HepG2 (cell line): ENCODE data around the gene RPS2. TPM values are rescaled to one million over a fixed set of nuclear protein-coding genes. Genes with fewer than 3 reads are reported as not detected.

Source experiments
- EZH2 ChIP-seq: conservative IDR thresholded peaks from 2 replicates; pipeline ENCODE4 v1.6.1; 2012; ENCODE audit warnings: mild to moderate bottlenecking, low read depth, low read length, moderate library complexity
- HOXA7 ChIP-seq: sonication (generic); formaldehyde crosslinking; IDR thresholded peaks from 2 replicates; pipeline ENCODE4 v1.8.1; 2022; ENCODE audit warnings: mild to moderate bottlenecking, missing genetic modification reagents, moderate library complexity
- MYC ChIP-seq: sonication (generic); formaldehyde crosslinking; IDR thresholded peaks from 2 replicates; pipeline ENCODE4 v1.9.0; 2021; ENCODE audit warnings: missing genetic modification reagents, borderline replicate concordance
- NFKB2 ChIP-seq: sonication (generic); formaldehyde crosslinking; IDR thresholded peaks from 2 replicates; pipeline ENCODE4 v1.4.0; 2020; ENCODE audit warnings: missing genetic modification reagents, borderline replicate concordance
- POLR2A ChIP-seq, 2 experiments: IDR thresholded peaks; 2 replicates each; pipeline ENCODE4 v1.6.1; 2011; ENCODE audit warnings: low read depth in 2 of 2, low read length in 2 of 2, mild to moderate bottlenecking in 1 of 2, moderate library complexity in 1 of 2; ENCODE audit not compliant: insufficient read depth in 1 of 2
- REL ChIP-seq: sonication (generic); formaldehyde crosslinking; conservative IDR thresholded peaks from 2 replicates; pipeline ENCODE4 v1.8.0; 2022; ENCODE audit warnings: mild to moderate bottlenecking, missing genetic modification reagents, moderate library complexity
- RFX3 ChIP-seq: IDR thresholded peaks from 2 replicates; pipeline ENCODE4 v1.6.1; 2016; ENCODE audit warnings: missing biosample characterization, missing genetic modification reagents
- SAP130 ChIP-seq: IDR thresholded peaks from 2 replicates; pipeline ENCODE4 v1.6.1; 2016; ENCODE audit warnings: low read depth
- SP5 ChIP-seq: IDR thresholded peaks from 2 replicates; pipeline ENCODE4 v1.6.1; 2016; ENCODE audit warnings: low read depth, borderline replicate concordance
- TAF1 ChIP-seq: sonication (generic); formaldehyde crosslinking; IDR thresholded peaks from 2 replicates; pipeline ENCODE4 v1.4.0; 2020; ENCODE audit warnings: missing genetic modification reagents
- TBX2 ChIP-seq: sonication (generic); formaldehyde crosslinking; IDR thresholded peaks from 2 replicates; pipeline ENCODE4 v1.5.0; 2020; ENCODE audit warnings: missing genetic modification reagents, mild to moderate bottlenecking, borderline replicate concordance
- ZBTB1 ChIP-seq: sonication (generic); formaldehyde crosslinking; IDR thresholded peaks from 2 replicates; pipeline ENCODE4 v1.4.0; 2020; ENCODE audit warnings: missing genetic modification reagents, borderline replicate concordance
- ZNF263 ChIP-seq: sonication (generic); formaldehyde crosslinking; IDR thresholded peaks from 2 replicates; pipeline ENCODE4 v1.4.0; 2020; ENCODE audit warnings: missing genetic modification reagents
- ZNF598 ChIP-seq: sonication (generic); formaldehyde crosslinking; IDR thresholded peaks from 2 replicates; pipeline ENCODE4 v1.5.1; 2020; ENCODE audit warnings: mild to moderate bottlenecking, missing genetic modification reagents, borderline replicate concordance
- ZNF605 ChIP-seq: sonication (generic); formaldehyde crosslinking; IDR thresholded peaks from 2 replicates; pipeline ENCODE4 v1.8.0; 2022; ENCODE audit warnings: mild to moderate bottlenecking, missing genetic modification reagents
- ZNF737 ChIP-seq: sonication (generic); formaldehyde crosslinking; IDR thresholded peaks from 2 replicates; pipeline ENCODE4 v1.5.0; 2020; ENCODE audit warnings: missing genetic modification reagents, mild to moderate bottlenecking, borderline replicate concordance
- polyA plus RNA-seq, 8 experiments: library from polyadenylated mRNA; depleted of rRNA in 3 of 8; stranded (reverse) in 7 of 8; unstranded in 1 of 8; fragments of >200 nt; fragmentation: Illumina TruSeq in 4 of 8; extraction: Trizol in 4 of 8; gene quantifications; 2 replicates each; pipeline versions ENCODE4 v1.2.1 to v1.2.3, GENCODE V29; 2011 to 2016; ENCODE audit warnings: low read depth in 4 of 8, missing spikeins in 1 of 8, mixed read lengths in 1 of 8; ENCODE audit not compliant: insufficient read depth in 1 of 8
- total RNA-seq, 5 experiments: library from RNA; depleted of rRNA; stranded (reverse); fragments of >200 nt; fragmentation: Illumina TruSeq; extraction: Trizol; gene quantifications; 2 replicates each; pipeline ENCODE4 v1.2.3, GENCODE V29; 2016; ENCODE audit warnings: low read depth in 1 of 5
- TF ChIP-seq, protein P1 (sequence below): sonication (generic); formaldehyde crosslinking; IDR thresholded peaks from 2 replicates; pipeline ENCODE4 v1.5.1; 2020; ENCODE audit warnings: mild to moderate bottlenecking, missing genetic modification reagents, moderate library complexity
- TF ChIP-seq, protein P2 (sequence below): sonication (generic); formaldehyde crosslinking; IDR thresholded peaks from 2 replicates; pipeline ENCODE4 v1.5.0; 2020; ENCODE audit warnings: missing genetic modification reagents, mild to moderate bottlenecking, borderline replicate concordance

Gene RPS2
- total and polyA plus RNA-seq, 2 of the 13 experiments (the other 11 are each of a cell fraction or from before 2014, with no cell fraction given): 1,908 to 4,514 TPM

- TF ChIP-seq, protein P1, sequence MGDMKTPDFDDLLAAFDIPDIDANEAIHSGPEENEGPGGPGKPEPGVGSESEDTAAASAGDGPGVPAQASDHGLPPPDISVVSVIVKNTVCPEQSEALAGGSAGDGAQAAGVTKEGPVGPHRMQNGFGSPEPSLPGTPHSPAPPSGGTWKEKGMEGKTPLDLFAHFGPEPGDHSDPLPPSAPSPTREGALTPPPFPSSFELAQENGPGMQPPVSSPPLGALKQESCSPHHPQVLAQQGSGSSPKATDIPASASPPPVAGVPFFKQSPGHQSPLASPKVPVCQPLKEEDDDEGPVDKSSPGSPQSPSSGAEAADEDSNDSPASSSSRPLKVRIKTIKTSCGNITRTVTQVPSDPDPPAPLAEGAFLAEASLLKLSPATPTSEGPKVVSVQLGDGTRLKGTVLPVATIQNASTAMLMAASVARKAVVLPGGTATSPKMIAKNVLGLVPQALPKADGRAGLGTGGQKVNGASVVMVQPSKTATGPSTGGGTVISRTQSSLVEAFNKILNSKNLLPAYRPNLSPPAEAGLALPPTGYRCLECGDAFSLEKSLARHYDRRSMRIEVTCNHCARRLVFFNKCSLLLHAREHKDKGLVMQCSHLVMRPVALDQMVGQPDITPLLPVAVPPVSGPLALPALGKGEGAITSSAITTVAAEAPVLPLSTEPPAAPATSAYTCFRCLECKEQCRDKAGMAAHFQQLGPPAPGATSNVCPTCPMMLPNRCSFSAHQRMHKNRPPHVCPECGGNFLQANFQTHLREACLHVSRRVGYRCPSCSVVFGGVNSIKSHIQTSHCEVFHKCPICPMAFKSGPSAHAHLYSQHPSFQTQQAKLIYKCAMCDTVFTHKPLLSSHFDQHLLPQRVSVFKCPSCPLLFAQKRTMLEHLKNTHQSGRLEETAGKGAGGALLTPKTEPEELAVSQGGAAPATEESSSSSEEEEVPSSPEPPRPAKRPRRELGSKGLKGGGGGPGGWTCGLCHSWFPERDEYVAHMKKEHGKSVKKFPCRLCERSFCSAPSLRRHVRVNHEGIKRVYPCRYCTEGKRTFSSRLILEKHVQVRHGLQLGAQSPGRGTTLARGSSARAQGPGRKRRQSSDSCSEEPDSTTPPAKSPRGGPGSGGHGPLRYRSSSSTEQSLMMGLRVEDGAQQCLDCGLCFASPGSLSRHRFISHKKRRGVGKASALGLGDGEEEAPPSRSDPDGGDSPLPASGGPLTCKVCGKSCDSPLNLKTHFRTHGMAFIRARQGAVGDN (CRISPR knock-in tag): peak; percentile 22; the same call in 1 of the 2 replicates
- no peak for TF ChIP-seq SP5 (CRISPR knock-in tag)
- no peak for TF ChIP-seq ZBTB1 (CRISPR knock-in tag)
- no peak for TF ChIP-seq REL (CRISPR knock-in tag)
- TF ChIP-seq TAF1 (CRISPR knock-in tag): 0 out of 2 replicates have a peak, but pooled peaks have one; percentile 24
- TF ChIP-seq HOXA7 (CRISPR knock-in tag): no peak
- TF ChIP-seq SAP130 (CRISPR knock-in tag): 0 out of 2 replicates have a peak, but pooled peaks have one; percentile 14
- TF ChIP-seq, protein P2, sequence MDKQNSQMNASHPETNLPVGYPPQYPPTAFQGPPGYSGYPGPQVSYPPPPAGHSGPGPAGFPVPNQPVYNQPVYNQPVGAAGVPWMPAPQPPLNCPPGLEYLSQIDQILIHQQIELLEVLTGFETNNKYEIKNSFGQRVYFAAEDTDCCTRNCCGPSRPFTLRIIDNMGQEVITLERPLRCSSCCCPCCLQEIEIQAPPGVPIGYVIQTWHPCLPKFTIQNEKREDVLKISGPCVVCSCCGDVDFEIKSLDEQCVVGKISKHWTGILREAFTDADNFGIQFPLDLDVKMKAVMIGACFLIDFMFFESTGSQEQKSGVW (CRISPR knock-in tag): no peak
- no peak for TF ChIP-seq TBX2 (CRISPR knock-in tag)
- no peak for TF ChIP-seq RFX3 (CRISPR knock-in tag)
- TF ChIP-seq MYC (CRISPR knock-in tag): no peak
- TF ChIP-seq ZNF737: no peak
- TF ChIP-seq NFKB2 (CRISPR knock-in tag): 0 out of 2 replicates have a peak, but pooled peaks have one; percentile 20
- no peak for TF ChIP-seq ZNF605
- TF ChIP-seq EZH2: no peak
- no peak for TF ChIP-seq ZNF598 (CRISPR knock-in tag)
- TF ChIP-seq POLR2A (IDR thresholded peaks at IDR 0.05; ENCODE audit: insufficient read depth in 1 of 2, low read depth in 2 of 2, low read length in 2 of 2): 0 out of 4 replicates have a peak, but pooled peaks of 1 of the 2 experiments have one; percentile 13
- TF ChIP-seq ZNF263 (CRISPR knock-in tag): peak; percentile 91
- TF ChIP-seq, all 625 proteins: peak for 9
Observed at GRCh38 chr16:1989209-1990100, 24.8 kb upstream of the RPS2 start, which contains the start of gene SYNGR3 (continued).
